Neural cell (in vitro differentiated cells): ENCODE data around the gene EFR3B.

ENCODE experiments used
- EP300 ChIP-seq: fragments of 450-650 bp; conservative IDR thresholded peaks from 2 replicates; pipeline ENCODE4 v1.6.1; 2014; ENCODE audit warnings: antibody characterized with exemption, mild to moderate bottlenecking, moderate library complexity; ENCODE audit not compliant: poor library complexity, severe bottlenecking
- EZH2 ChIP-seq: fragments of 200-600, 300-800 bp; shearing (Covaris generic), sonication (generic); IDR thresholded peaks from 2 replicates; pipeline ENCODE4 v1.6.1; 2014; ENCODE audit warnings: antibody characterized with exemption, low read length, borderline replicate concordance, mild to moderate bottlenecking; ENCODE audit not compliant: insufficient read depth, poor library complexity, severe bottlenecking
- MXI1 ChIP-seq: fragments of 450-650 bp; conservative IDR thresholded peaks from 2 replicates; pipeline ENCODE4 v1.6.1; 2014; ENCODE audit warnings: antibody characterized with exemption, mild to moderate bottlenecking; ENCODE audit not compliant: poor library complexity, severe bottlenecking
- POLR2AphosphoS5 ChIP-seq: IDR thresholded peaks from 2 replicates; pipeline ENCODE4 v1.6.1; 2012
- RAD21 ChIP-seq: fragments of 450-650 bp; conservative IDR thresholded peaks from 2 replicates; pipeline ENCODE4 v1.6.1; 2014; ENCODE audit warnings: antibody characterized with exemption, mild to moderate bottlenecking, moderate library complexity
- SMC3 ChIP-seq: fragments of 450-650 bp; conservative IDR thresholded peaks from 2 replicates; pipeline ENCODE4 v1.6.1; 2014; ENCODE audit warnings: antibody characterized with exemption, mild to moderate bottlenecking, moderate library complexity; ENCODE audit not compliant: poor library complexity
- TAF1 ChIP-seq: IDR thresholded peaks from 2 replicates; pipeline ENCODE4 v1.6.1; 2012; ENCODE audit warnings: low read depth
- TF ChIP-seq, protein P1 (sequence below): fragments of 450-650 bp; IDR thresholded peaks from 2 replicates; pipeline ENCODE4 v1.5.1; 2014; ENCODE audit warnings: antibody characterized with exemption, mild to moderate bottlenecking, moderate library complexity; ENCODE audit not compliant: poor library complexity, severe bottlenecking
- TF ChIP-seq, protein P2 (sequence below): IDR thresholded peaks from 2 replicates; pipeline ENCODE4 v1.6.1; 2012; ENCODE audit warnings: borderline replicate concordance

DNA sequence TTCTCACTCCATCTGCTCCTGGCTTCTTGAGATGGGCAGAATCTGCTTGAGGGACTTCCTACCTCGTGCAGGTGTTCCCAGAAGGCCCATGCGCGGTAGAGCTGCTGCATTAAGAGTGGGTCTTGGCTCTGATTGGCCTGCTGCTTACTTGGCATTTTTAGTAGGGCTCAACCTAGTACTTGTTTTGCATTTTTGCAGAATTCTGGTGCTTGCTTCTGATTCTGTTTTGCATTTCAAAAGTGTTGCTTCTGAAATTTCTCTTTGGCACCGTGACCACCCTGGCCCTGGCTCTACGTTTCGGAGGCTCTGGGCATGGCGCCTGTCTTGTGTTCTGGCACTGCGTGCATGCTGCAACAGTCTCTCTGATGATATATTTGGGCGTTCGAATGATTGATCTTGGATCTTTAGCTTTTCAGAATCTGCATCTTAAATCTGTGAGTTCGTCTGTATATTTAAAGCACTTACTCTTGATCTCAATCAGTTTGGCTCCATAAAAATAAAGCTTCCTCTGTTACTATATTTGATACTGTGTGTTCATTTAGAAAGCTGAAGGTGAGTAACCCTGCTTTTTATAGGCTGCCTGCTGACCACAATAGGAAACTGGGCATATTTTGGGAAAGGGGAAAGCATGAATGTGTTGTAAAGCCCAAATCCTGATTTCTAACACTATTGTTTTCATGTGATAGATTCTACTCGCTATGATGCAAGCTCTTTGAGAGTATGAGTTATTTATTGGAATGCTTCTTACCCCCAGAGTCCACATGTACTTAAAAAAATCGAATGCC, 22.2 kb downstream of the EFR3B start:
- TF ChIP-seq, protein P1, sequence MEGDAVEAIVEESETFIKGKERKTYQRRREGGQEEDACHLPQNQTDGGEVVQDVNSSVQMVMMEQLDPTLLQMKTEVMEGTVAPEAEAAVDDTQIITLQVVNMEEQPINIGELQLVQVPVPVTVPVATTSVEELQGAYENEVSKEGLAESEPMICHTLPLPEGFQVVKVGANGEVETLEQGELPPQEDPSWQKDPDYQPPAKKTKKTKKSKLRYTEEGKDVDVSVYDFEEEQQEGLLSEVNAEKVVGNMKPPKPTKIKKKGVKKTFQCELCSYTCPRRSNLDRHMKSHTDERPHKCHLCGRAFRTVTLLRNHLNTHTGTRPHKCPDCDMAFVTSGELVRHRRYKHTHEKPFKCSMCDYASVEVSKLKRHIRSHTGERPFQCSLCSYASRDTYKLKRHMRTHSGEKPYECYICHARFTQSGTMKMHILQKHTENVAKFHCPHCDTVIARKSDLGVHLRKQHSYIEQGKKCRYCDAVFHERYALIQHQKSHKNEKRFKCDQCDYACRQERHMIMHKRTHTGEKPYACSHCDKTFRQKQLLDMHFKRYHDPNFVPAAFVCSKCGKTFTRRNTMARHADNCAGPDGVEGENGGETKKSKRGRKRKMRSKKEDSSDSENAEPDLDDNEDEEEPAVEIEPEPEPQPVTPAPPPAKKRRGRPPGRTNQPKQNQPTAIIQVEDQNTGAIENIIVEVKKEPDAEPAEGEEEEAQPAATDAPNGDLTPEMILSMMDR, result no peak
- TF ChIP-seq EP300 (no peak), EZH2 (no peak), POLR2AphosphoS5 (no peak), SMC3 (no peak), RAD21 (no peak), MXI1 (no peak), TAF1 (no peak)
- TF ChIP-seq, protein P2, sequence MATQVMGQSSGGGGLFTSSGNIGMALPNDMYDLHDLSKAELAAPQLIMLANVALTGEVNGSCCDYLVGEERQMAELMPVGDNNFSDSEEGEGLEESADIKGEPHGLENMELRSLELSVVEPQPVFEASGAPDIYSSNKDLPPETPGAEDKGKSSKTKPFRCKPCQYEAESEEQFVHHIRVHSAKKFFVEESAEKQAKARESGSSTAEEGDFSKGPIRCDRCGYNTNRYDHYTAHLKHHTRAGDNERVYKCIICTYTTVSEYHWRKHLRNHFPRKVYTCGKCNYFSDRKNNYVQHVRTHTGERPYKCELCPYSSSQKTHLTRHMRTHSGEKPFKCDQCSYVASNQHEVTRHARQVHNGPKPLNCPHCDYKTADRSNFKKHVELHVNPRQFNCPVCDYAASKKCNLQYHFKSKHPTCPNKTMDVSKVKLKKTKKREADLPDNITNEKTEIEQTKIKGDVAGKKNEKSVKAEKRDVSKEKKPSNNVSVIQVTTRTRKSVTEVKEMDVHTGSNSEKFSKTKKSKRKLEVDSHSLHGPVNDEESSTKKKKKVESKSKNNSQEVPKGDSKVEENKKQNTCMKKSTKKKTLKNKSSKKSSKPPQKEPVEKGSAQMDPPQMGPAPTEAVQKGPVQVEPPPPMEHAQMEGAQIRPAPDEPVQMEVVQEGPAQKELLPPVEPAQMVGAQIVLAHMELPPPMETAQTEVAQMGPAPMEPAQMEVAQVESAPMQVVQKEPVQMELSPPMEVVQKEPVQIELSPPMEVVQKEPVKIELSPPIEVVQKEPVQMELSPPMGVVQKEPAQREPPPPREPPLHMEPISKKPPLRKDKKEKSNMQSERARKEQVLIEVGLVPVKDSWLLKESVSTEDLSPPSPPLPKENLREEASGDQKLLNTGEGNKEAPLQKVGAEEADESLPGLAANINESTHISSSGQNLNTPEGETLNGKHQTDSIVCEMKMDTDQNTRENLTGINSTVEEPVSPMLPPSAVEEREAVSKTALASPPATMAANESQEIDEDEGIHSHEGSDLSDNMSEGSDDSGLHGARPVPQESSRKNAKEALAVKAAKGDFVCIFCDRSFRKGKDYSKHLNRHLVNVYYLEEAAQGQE, result no peak
